Type B pancreatic cell (in vitro differentiated cells): ENCODE data around the gene TNN. TPM values are rescaled to one million over a fixed set of nuclear protein-coding genes. Genes with fewer than 3 reads are reported as not detected.

Source experiments
- DNase-seq: peaks from one replicate; pipeline ENCODE4 v3.0.0; 2021; ENCODE audit warnings: mixed read lengths; ENCODE audit not compliant: unreplicated experiment; ENCODE audit errors: extremely low spot score
- H3K27ac Mint-ChIP-seq: 2 replicates; pipeline ENCODE4 v1.8.0; 2021; ENCODE audit warnings: mild to moderate bottlenecking, mixed read lengths
- H3K27me3 Mint-ChIP-seq: 2 replicates; pipeline ENCODE4 v1.8.0; 2021; ENCODE audit warnings: mixed read lengths
- H3K36me3 Mint-ChIP-seq: 2 replicates; pipeline ENCODE4 v1.8.0; 2021; ENCODE audit warnings: mixed read lengths
- H3K4me1 Mint-ChIP-seq: one replicate; pipeline ENCODE4 v1.8.0; 2021; ENCODE audit warnings: mixed read lengths; ENCODE audit not compliant: unreplicated experiment
- H3K4me3 Mint-ChIP-seq: 2 replicates; pipeline ENCODE4 v1.8.0; 2021; ENCODE audit warnings: mild to moderate bottlenecking, mixed read lengths
- H3K9me3 Mint-ChIP-seq: 2 replicates; pipeline ENCODE4 v1.8.0; 2021; ENCODE audit warnings: mixed read lengths
- total RNA-seq: library from RNA; stranded (reverse); gene quantifications from 2 replicates; pipeline ENCODE4 v1.2.1, GENCODE V29; 2021; ENCODE audit warnings: low replicate concordance
- TF ChIP-seq, protein P1 (sequence below): fragments of 200-600 bp; sonication (generic); conservative IDR thresholded peaks from 2 replicates; pipeline ENCODE4 v1.5.0; 2021; ENCODE audit warnings: antibody characterized with exemption, mild to moderate bottlenecking

TNN gene
- total RNA-seq, 1 donor from 2014 or later, result 5.0 TPM

DNA sequence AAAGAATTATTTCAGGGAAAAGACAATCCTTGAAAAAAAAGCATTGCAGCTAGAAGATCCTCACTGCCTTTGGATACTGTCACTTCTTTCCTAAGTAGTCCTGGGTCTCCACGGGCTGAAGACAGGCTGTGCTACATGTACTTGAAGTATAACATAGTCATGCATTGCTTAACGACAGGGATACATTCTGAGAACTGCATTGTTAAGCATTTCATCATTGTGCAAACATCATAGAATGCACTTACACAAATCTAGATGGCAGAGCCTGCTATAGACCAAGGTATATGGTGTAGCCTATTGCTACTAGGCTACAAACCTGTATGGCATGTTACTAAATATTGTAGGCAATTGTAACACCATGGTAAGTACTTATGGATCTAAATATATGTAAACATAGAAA, 70.9 kb downstream of the TNN start:
- Mint-ChIP-seq H3K4me1 (no peaks in the 10 kb centered on the region), H3K36me3 (no peaks in the 10 kb centered on the region), H3K9me3 (no peaks in the 10 kb centered on the region), H3K27me3 (peaks cover 10% of the 10 kb centered on the region), H3K27ac (no peak overlapping the region), H3K4me3 (no peak overlapping the region)
- no peak for DNase-seq
- TF ChIP-seq, protein P1, sequence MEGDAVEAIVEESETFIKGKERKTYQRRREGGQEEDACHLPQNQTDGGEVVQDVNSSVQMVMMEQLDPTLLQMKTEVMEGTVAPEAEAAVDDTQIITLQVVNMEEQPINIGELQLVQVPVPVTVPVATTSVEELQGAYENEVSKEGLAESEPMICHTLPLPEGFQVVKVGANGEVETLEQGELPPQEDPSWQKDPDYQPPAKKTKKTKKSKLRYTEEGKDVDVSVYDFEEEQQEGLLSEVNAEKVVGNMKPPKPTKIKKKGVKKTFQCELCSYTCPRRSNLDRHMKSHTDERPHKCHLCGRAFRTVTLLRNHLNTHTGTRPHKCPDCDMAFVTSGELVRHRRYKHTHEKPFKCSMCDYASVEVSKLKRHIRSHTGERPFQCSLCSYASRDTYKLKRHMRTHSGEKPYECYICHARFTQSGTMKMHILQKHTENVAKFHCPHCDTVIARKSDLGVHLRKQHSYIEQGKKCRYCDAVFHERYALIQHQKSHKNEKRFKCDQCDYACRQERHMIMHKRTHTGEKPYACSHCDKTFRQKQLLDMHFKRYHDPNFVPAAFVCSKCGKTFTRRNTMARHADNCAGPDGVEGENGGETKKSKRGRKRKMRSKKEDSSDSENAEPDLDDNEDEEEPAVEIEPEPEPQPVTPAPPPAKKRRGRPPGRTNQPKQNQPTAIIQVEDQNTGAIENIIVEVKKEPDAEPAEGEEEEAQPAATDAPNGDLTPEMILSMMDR, result no peak

DNA sequence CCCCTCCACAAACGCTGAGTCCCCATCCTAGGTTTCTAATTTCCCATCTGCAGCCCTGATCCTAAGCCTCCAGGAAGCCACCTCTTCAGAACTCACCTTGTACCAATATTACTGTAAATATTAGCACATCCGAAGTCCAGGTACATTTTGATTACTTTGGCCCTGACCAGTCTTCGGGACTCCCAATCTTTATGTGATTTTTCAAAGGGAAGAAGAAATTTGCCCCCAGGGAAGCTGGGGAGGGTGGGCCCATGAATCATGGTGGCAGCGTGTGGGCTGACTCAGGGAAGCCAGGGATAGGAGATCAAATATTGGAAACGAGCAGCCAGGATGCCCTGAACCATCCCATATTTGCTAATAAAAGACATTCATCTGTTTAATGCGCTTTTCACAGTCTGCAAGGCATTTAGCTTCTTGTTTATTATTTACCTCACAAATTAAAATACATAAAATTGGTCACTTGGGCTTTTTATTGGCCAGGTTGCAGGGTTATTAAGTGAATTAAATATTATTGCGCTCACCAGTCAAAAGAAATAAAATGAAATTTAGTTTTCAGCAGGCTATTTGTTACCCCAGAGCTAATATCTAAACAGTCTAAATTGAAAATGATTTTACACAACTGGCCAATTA, 78.4 kb downstream of the TNN start:
- H3K4me3 Mint-ChIP-seq, result no peak overlapping the region

DNA sequence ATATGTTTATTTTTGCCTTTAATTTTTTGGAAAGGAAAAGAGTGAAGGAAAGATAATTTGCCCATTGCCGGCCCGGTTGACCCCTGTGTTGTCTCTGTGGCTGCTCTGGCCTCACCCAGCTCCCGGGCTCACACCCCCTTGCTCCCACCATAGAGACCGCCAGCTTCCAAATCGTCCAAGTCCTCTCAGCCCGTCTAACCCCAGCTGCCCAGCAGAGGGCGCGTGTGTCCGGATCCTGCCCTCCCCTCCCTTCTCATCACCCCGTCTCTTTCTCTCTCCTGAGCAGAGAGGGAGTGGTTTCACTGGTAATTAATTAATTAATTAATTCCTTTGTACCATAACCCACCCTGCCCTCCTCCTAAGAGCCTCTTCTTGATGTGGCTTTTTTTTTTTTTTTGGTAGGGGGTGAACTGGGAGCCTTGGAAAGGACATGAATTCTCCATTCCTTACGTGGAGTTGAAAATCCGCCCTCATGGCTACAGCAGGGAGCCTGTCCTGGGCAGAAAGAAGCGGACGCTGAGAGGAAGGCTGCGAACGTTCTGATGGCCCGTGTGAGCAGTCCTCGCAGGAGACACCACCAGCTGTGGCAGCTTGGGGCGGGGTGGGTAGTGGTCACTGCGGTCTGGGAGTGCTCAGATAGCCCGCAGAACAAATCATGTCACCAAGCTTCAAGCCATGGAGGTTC, 79.0 kb downstream of the TNN start:
- peaks cover 36% of the 10 kb centered on the region for H3K27me3 Mint-ChIP-seq
- H3K9me3 Mint-ChIP-seq, result no peaks in the 10 kb centered on the region
- DNase-seq, result peak; percentile 77
- no peaks in the 10 kb centered on the region for H3K36me3 Mint-ChIP-seq
- peaks cover 3% of the 10 kb centered on the region for H3K4me1 Mint-ChIP-seq
- no peak overlapping the region for H3K4me3 Mint-ChIP-seq
- TF ChIP-seq, protein P1, result peak; percentile 87
- no peak overlapping the region for H3K27ac Mint-ChIP-seq

More for the DNA sequence above, 78.4 kb downstream of the TNN start:
- DNase-seq, result no peak
- H3K9me3 Mint-ChIP-seq, result no peaks in the 10 kb centered on the region
- peaks cover 29% of the 10 kb centered on the region for H3K27me3 Mint-ChIP-seq
- no peaks in the 10 kb centered on the region for H3K36me3 Mint-ChIP-seq
- H3K4me1 Mint-ChIP-seq, result peaks cover 3% of the 10 kb centered on the region
- TF ChIP-seq, protein P1, result no peak
- no peak overlapping the region for H3K27ac Mint-ChIP-seq

DNA sequence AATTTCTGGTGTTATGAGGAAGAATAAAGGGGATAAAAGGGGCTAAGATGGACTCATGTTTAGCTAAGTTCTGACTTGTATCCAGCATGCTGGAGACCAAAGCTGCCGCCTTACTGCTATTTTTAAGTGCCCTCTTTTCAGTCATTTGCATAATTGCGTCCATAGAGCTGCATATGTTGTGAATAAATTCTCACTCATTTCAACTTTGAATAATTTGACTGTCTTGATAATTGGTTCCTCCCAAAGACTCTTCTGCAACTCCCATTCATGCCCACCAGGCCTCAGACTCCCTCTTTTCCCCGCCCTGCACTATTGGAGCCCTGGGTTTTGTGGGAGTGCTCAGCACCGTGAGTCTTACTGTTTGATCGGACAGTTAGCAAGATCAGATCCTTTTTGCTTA, 79.9 kb downstream of the TNN start:
- H3K27ac Mint-ChIP-seq, result no peak overlapping the region
- H3K27me3 Mint-ChIP-seq, result peaks cover 45% of the 10 kb centered on the region
- DNase-seq, result no peak
- peaks cover 3% of the 10 kb centered on the region for H3K4me1 Mint-ChIP-seq
- H3K9me3 Mint-ChIP-seq, result no peaks in the 10 kb centered on the region
- H3K4me3 Mint-ChIP-seq, result no peak overlapping the region
- TF ChIP-seq, protein P1, result no peak
- H3K36me3 Mint-ChIP-seq, result no peaks in the 10 kb centered on the region

DNA sequence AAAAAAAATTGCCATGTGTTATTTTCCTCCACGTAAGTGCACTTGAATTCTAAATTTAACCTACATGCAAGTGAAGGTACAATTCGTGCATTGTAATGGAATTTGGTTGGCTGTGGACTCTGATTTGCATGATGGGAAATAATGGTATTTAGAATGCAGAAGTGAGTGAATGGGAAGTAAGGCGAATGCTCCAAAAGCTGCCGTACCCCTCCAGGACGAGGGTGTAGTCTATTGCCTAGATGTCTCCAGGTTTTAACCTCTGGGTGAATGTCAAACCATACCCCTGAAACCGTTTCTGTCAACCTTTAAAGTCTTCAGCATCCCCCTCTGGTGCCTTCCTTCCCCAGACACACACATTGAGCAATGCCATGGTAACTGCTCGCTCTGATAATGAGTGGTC, 80.4 kb downstream of the TNN start:
- Mint-ChIP-seq H3K27ac (no peak overlapping the region), H3K9me3 (no peaks in the 10 kb centered on the region), H3K27me3 (peaks cover 50% of the 10 kb centered on the region), H3K36me3 (no peaks in the 10 kb centered on the region), H3K4me1 (peaks cover 3% of the 10 kb centered on the region), H3K4me3 (no peak overlapping the region)
- TF ChIP-seq, protein P1, result no peak
- DNase-seq, result no peak
